Stomach (tissue), 9 donors: Measurements from ENCODE around the gene TMEM169. TPM values are rescaled to one million over a fixed set of nuclear protein-coding genes. Genes with fewer than 3 reads are reported as not detected.

Experiments used
- DNase-seq, 2 donors: peaks; one replicate each; pipeline versions ENCODE4 v3.0.0 to v3.0.0-alpha.2; 2013 to 2019
- H3K27ac ChIP-seq, 5 donors: fragments of 200-600 bp in 4 of 5; sonication (generic) in 4 of 5; one replicate each; pipeline ENCODE4 v1.5.1; 2013 to 2019; ENCODE audit warnings: mild to moderate bottlenecking in 1 of 5, moderate library complexity in 1 of 5
- H3K27me3 ChIP-seq, 3 donors: fragments of 200-600 bp; sonication (generic); one replicate each; pipeline ENCODE4 v1.5.1; 2017 to 2019; ENCODE audit warnings: mixed run types in 1 of 3
- H3K36me3 ChIP-seq, 4 donors: fragments of 200-600 bp; sonication (generic); 1 replicate in 3 of 4; 2 replicates in 1 of 4; pipeline ENCODE4 v1.5.1; 2016 to 2019
- H3K4me1 ChIP-seq, 4 donors: fragments of 200-600 bp; sonication (generic); one replicate each; pipeline ENCODE4 v1.5.1; 2016 to 2019
- H3K4me3 ChIP-seq, 4 donors: fragments of 200-600 bp; sonication (generic) in 3 of 4; one replicate each; pipeline ENCODE4 v1.5.1; 2016 to 2019; ENCODE audit warnings: mild to moderate bottlenecking in 1 of 4
- H3K9me3 ChIP-seq, 4 donors: fragments of 200-600 bp; sonication (generic); one replicate each; pipeline ENCODE4 v1.5.1; 2016 to 2019
- EP300 ChIP-seq: sonication (generic); formaldehyde crosslinking; IDR thresholded peaks from one replicate; pipeline ENCODE4 v1.6.1; 2017; ENCODE audit warnings: antibody characterized with exemption
- POLR2A ChIP-seq, 4 donors: fragments of 450-650 bp; IDR thresholded peaks; one replicate each; pipeline ENCODE4 v1.6.1; 2016; ENCODE audit warnings: antibody characterized with exemption in 4 of 4, control low read depth in 2 of 4, mild to moderate bottlenecking in 1 of 4, moderate library complexity in 1 of 4
- POLR2AphosphoS5 ChIP-seq, 3 donors: sonication (generic); formaldehyde crosslinking; IDR thresholded peaks; one replicate each; pipeline ENCODE4 v1.6.1; 2016; ENCODE audit warnings: antibody characterized with exemption in 3 of 3
- WGBS, 5 donors: extraction: QIAGEN DNeasy Blood & Tissue Kit in 3 of 5; methylation state at CpG; one replicate each; pipeline versions ENCODE4 v1.1.5 to v1.1.7; 2013 to 2018; 5-methylcytosine and 5-hydroxymethylcytosine counted together
- intact Hi-C: fragments of 100-400 bp; cut with DNase I; formaldehyde crosslinking; loops from one replicate; pipeline ENCODE4 v1.15.1; 2023; ENCODE audit warnings: low total_unique reads
- polyA plus RNA-seq, 3 donors: library from polyadenylated mRNA; stranded (reverse); fragments of 200-250 nt; gene quantifications; one replicate each; pipeline ENCODE4 v1.2.3, GENCODE V29; 2013
- total RNA-seq, 5 donors: library from RNA; depleted of rRNA; stranded (reverse); fragments of >200 nt; gene quantifications; one replicate each; pipeline versions ENCODE4 v1.1.0 to v1.2.3, GENCODE V29; 2014 to 2016
- TF ChIP-seq, protein P1 (sequence below), 7 experiments: fragments of 450-650 bp in 4 of 7; fragments of 200-600 bp in 3 of 7; sonication (generic) in 3 of 7; IDR thresholded peaks; one replicate each; pipeline ENCODE4 v1.5.1; 2016 to 2019; ENCODE audit warnings: antibody characterized with exemption in 7 of 7, control low read depth in 2 of 7, mild to moderate bottlenecking in 1 of 7
- donor health status: healthy with polysubstance abuse.
- donor health status: Bipolar disorder and iron deficiency.
- donor health status: healthy.

Gene TMEM169
- total and polyA plus RNA-seq, 8 donors, result 0.05 to 2.8 (median 0.55) TPM; not detected in 3

DNA sequence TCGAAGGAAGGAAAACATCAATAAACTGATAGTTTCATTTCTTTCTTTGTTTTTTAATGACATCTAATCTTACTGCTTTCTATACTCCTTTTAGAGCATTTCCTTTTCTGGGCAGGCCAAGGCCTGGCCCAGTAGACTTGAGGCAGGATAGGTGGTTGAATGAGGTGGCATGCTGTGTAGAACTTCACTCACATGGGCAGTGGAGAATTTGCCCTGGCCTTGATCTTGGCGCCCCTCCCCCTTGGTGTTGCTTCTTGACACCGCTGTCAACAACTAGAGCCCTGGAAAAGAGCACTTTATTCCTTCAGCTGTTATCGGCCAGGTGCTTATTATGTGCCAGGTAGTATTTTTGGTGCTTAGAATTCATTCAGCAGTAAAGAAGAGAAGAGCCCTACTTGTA is 64.9 kb downstream of the TMEM169 start:
- Histone ChIP-seq H3K36me3 (peaks cover 73 to 100% (median 99%) of the 10 kb centered on the region in 4 donors), H3K4me3 (no peak overlapping the region), H3K27ac (no peak overlapping the region), H3K4me1 (no peaks in the 10 kb centered on the region), H3K9me3 (no peaks in the 10 kb centered on the region), H3K27me3 (no peaks in the 10 kb centered on the region)
- no peak for TF ChIP-seq POLR2AphosphoS5 (IDR thresholded peaks at IDR 0.05)
- TF ChIP-seq, protein P1, sequence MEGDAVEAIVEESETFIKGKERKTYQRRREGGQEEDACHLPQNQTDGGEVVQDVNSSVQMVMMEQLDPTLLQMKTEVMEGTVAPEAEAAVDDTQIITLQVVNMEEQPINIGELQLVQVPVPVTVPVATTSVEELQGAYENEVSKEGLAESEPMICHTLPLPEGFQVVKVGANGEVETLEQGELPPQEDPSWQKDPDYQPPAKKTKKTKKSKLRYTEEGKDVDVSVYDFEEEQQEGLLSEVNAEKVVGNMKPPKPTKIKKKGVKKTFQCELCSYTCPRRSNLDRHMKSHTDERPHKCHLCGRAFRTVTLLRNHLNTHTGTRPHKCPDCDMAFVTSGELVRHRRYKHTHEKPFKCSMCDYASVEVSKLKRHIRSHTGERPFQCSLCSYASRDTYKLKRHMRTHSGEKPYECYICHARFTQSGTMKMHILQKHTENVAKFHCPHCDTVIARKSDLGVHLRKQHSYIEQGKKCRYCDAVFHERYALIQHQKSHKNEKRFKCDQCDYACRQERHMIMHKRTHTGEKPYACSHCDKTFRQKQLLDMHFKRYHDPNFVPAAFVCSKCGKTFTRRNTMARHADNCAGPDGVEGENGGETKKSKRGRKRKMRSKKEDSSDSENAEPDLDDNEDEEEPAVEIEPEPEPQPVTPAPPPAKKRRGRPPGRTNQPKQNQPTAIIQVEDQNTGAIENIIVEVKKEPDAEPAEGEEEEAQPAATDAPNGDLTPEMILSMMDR (IDR thresholded peaks at IDR 0.05), result no peak
- no peak for TF ChIP-seq POLR2A (IDR thresholded peaks at IDR 0.05)
- intact Hi-C loops, result no loop called here
- DNase-seq, result no peak
- WGBS, 5 donors, result 69 to 85% (median 74%) methylated on average over 4 of the region's 4 CpGs

GRCh38 chr2:216147172-216148131 is 65.7 kb downstream of the TMEM169 start:
- no peak overlapping the region for H3K4me3 ChIP-seq
- intact Hi-C loops, result no loop called here
- WGBS, 5 donors, result 89 to 97% (median 96%) methylated on average over 5 of the region's 5 CpGs
- H3K36me3 ChIP-seq, result peaks cover 71 to 100% (median 99%) of the 10 kb centered on the region in 4 donors
- no peak for TF ChIP-seq POLR2A (IDR thresholded peaks at IDR 0.05)
- no peak for TF ChIP-seq POLR2AphosphoS5 (IDR thresholded peaks at IDR 0.05)
- no peak for DNase-seq
- no peaks in the 10 kb centered on the region for H3K9me3 ChIP-seq
- H3K27me3 ChIP-seq, result no peaks in the 10 kb centered on the region
- H3K27ac ChIP-seq, result no peak overlapping the region
- H3K4me1 ChIP-seq, result no peaks in the 10 kb centered on the region

DNA sequence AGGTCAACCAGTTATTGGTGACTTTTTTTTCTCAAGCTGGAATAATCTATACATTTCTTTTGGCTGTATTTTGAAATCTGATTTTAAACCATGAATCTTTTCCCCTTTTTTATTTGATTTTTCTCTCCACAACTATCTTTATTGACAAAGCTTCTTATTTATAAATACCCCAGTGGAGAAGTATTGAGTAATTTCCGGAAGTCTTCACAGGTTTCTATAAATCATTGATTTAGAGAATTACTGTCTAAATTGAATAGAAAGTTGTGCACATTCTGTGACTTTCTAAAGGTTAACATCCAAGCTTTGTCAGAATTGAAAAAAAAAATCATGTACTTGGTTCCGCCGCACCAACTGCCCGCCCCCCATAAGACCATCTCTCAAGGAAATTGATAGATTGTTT is 67.3 kb downstream of the TMEM169 start:
- Histone ChIP-seq H3K27me3 (no peaks in the 10 kb centered on the region), H3K36me3 (peaks cover 61 to 100% (median 99%) of the 10 kb centered on the region in 4 donors), H3K4me3 (no peak overlapping the region), H3K27ac (no peak overlapping the region), H3K4me1 (no peaks in the 10 kb centered on the region), H3K9me3 (no peaks in the 10 kb centered on the region)
- WGBS, 5 donors, result 92 to 97% (median 96%) methylated on average over 4 of the region's 4 CpGs
- intact Hi-C loops, result no loop called here
- DNase-seq, result no peak
- TF ChIP-seq, protein P1 (IDR thresholded peaks at IDR 0.05), result no peak
- TF ChIP-seq POLR2AphosphoS5 (IDR thresholded peaks at IDR 0.05), result no peak
- no peak for TF ChIP-seq EP300
- TF ChIP-seq POLR2A (IDR thresholded peaks at IDR 0.05), result no peak

DNA sequence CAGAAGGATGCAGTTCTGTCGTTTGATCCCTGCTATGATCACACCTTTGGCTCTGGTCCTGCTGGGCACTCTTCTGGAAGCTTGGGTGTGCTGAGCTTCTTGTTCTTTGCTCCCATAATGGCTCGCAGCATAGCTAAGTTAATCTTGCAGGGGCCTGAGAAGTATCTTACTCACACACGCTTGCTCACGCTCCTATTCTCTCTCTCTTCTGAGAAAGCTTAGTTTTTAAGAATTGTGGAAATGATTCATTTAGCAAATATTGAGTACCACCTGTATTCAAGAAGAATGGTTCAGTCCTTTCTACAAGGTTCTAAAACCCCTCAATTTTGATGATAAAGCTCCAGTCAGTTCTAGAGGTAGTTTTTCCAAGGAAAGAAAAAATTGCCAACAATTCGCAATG is 68.0 kb downstream of the TMEM169 start:
- intact Hi-C loops, result no loop called here
- TF ChIP-seq EP300 (no peak), POLR2AphosphoS5 (IDR thresholded peaks at IDR 0.05) (no peak), POLR2A (IDR thresholded peaks at IDR 0.05) (no peak)
- TF ChIP-seq, protein P1 (IDR thresholded peaks at IDR 0.05), result no peak
- H3K27me3 ChIP-seq, result no peaks in the 10 kb centered on the region
- 79 to 87% (median 81%) methylated on average over 5 of the region's 5 CpGs for WGBS, 5 donors
- H3K9me3 ChIP-seq, result no peaks in the 10 kb centered on the region
- DNase-seq, result no peak
- no peaks in the 10 kb centered on the region for H3K4me1 ChIP-seq
- no peak overlapping the region for H3K4me3 ChIP-seq
- H3K27ac ChIP-seq, result no peak overlapping the region
- H3K36me3 ChIP-seq, result peaks cover 60 to 100% (median 99%) of the 10 kb centered on the region in 4 donors
